HepG2 (cell line): ENCODE measurements around the gene PJA2. TPM values are rescaled to one million over a fixed set of nuclear protein-coding genes. Genes with fewer than 3 reads are reported as not detected.

Source experiments
- ARHGAP35 ChIP-seq: sonication (generic); formaldehyde crosslinking; IDR thresholded peaks from 2 replicates; pipeline ENCODE4 v1.9.0; 2022; ENCODE audit warnings: mild to moderate bottlenecking, inconsistent platforms, moderate library complexity, missing genetic modification reagents, borderline replicate concordance
- FOXC1 ChIP-seq: sonication (generic); formaldehyde crosslinking; IDR thresholded peaks from 2 replicates; pipeline ENCODE4 v1.8.0; 2022; ENCODE audit warnings: mild to moderate bottlenecking, missing genetic modification reagents, borderline replicate concordance
- GLI4 ChIP-seq: sonication (generic); formaldehyde crosslinking; IDR thresholded peaks from 2 replicates; pipeline ENCODE4 v1.5.1; 2020; ENCODE audit warnings: missing genetic modification reagents, mild to moderate bottlenecking, moderate library complexity, borderline replicate concordance
- KMT2A ChIP-seq: sonication (generic); formaldehyde crosslinking; IDR thresholded peaks from 2 replicates; pipeline ENCODE4 v1.4.0; 2020; ENCODE audit warnings: missing genetic modification reagents
- MAFF ChIP-seq: IDR thresholded peaks from 2 replicates; pipeline ENCODE4 v1.6.1; 2011; ENCODE audit warnings: low read depth, low read length, improper control_type of control experiment
- PHB2 ChIP-seq: fragments of 450-650 bp; IDR thresholded peaks from 2 replicates; pipeline ENCODE4 v1.6.1; 2018; ENCODE audit not compliant: partially characterized antibody
- PHF5A ChIP-seq: IDR thresholded peaks from one replicate; pipeline ENCODE4 v1.6.1; 2018; ENCODE audit warnings: low read depth, missing genetic modification reagents; ENCODE audit not compliant: unreplicated experiment
- TBX3 ChIP-seq: fragments of 450-650 bp; IDR thresholded peaks from 2 replicates; pipeline ENCODE4 v1.6.1; 2017; ENCODE audit warnings: antibody characterized with exemption, mild to moderate bottlenecking, inconsistent platforms, borderline replicate concordance
- TCF12 ChIP-seq, 2 experiments: fragments of 450-650 bp in 1 of 2; sonication (generic) in 1 of 2; formaldehyde crosslinking in 1 of 2; IDR thresholded peaks; 2 replicates each; pipeline versions ENCODE4 v1.6.1 to v1.8.0; 2017 to 2022; ENCODE audit warnings: antibody characterized with exemption in 1 of 2, mild to moderate bottlenecking in 1 of 2, missing genetic modification reagents in 1 of 2, moderate library complexity in 1 of 2
- ZNF274 ChIP-seq: sonication (generic); formaldehyde crosslinking; IDR thresholded peaks from 2 replicates; pipeline ENCODE4 v1.5.1; 2020; ENCODE audit warnings: mild to moderate bottlenecking, missing genetic modification reagents
- ZNF34 ChIP-seq: sonication (generic); formaldehyde crosslinking; IDR thresholded peaks from 2 replicates; pipeline ENCODE4 v1.4.0; 2020; ENCODE audit warnings: mild to moderate bottlenecking, missing genetic modification reagents, borderline replicate concordance
- ZNF558 ChIP-seq: sonication (generic); formaldehyde crosslinking; IDR thresholded peaks from 2 replicates; pipeline ENCODE4 v1.9.0; 2022; ENCODE audit warnings: mild to moderate bottlenecking, missing genetic modification reagents, borderline replicate concordance
- ZNF614 ChIP-seq: IDR thresholded peaks from 2 replicates; pipeline ENCODE4 v1.6.1; 2018; ENCODE audit warnings: missing biosample characterization, missing genetic modification reagents, inconsistent platforms, borderline replicate concordance
- ZNF841 ChIP-seq: sonication (generic); formaldehyde crosslinking; IDR thresholded peaks from 2 replicates; pipeline ENCODE4 v1.8.1; 2023; ENCODE audit warnings: missing genetic modification reagents, borderline replicate concordance
- polyA plus RNA-seq, 8 experiments: library from polyadenylated mRNA; depleted of rRNA in 3 of 8; stranded (reverse) in 7 of 8; unstranded in 1 of 8; fragments of >200 nt; fragmentation: Illumina TruSeq in 4 of 8; extraction: Trizol in 4 of 8; gene quantifications; 2 replicates each; pipeline versions ENCODE4 v1.2.1 to v1.2.3, GENCODE V29; 2011 to 2016; ENCODE audit warnings: low read depth in 4 of 8, missing spikeins in 1 of 8, mixed read lengths in 1 of 8; ENCODE audit not compliant: insufficient read depth in 1 of 8
- total RNA-seq, 5 experiments: library from RNA; depleted of rRNA; stranded (reverse); fragments of >200 nt; fragmentation: Illumina TruSeq; extraction: Trizol; gene quantifications; 2 replicates each; pipeline ENCODE4 v1.2.3, GENCODE V29; 2016; ENCODE audit warnings: low read depth in 1 of 5
- TF ChIP-seq, protein P1 (sequence below): sonication (generic); formaldehyde crosslinking; IDR thresholded peaks from 2 replicates; pipeline ENCODE4 v1.8.1; 2023; ENCODE audit warnings: missing genetic modification reagents, mild to moderate bottlenecking, borderline replicate concordance
- TF ChIP-seq, protein P2 (sequence below): sonication (generic); formaldehyde crosslinking; IDR thresholded peaks from 2 replicates; pipeline ENCODE4 v1.4.0; 2020; ENCODE audit warnings: mild to moderate bottlenecking, missing genetic modification reagents
- TF ChIP-seq, protein P3 (sequence below): sonication (generic); formaldehyde crosslinking; IDR thresholded peaks from 2 replicates; pipeline ENCODE4 v1.4.0; 2020; ENCODE audit warnings: mild to moderate bottlenecking, low read depth, missing genetic modification reagents
- TF ChIP-seq, protein P4 (sequence below): sonication (generic); formaldehyde crosslinking; IDR thresholded peaks from 2 replicates; pipeline ENCODE4 v1.4.0; 2020; ENCODE audit warnings: missing genetic modification reagents
- TF ChIP-seq, protein P5 (sequence below): sonication (generic); formaldehyde crosslinking; IDR thresholded peaks from 2 replicates; pipeline ENCODE4 v1.8.1; 2023; ENCODE audit warnings: mild to moderate bottlenecking, missing genetic modification reagents
- TF ChIP-seq, protein P6 (sequence below): IDR thresholded peaks from 2 replicates; pipeline ENCODE4 v1.6.1; 2016; ENCODE audit warnings: mild to moderate bottlenecking, missing biosample characterization, missing genetic modification reagents

Gene PJA2
- total and polyA plus RNA-seq, 2 of the 13 experiments (the other 11 are each of a cell fraction or from before 2014, with no cell fraction given), result 39.4 to 41.4 TPM

DNA sequence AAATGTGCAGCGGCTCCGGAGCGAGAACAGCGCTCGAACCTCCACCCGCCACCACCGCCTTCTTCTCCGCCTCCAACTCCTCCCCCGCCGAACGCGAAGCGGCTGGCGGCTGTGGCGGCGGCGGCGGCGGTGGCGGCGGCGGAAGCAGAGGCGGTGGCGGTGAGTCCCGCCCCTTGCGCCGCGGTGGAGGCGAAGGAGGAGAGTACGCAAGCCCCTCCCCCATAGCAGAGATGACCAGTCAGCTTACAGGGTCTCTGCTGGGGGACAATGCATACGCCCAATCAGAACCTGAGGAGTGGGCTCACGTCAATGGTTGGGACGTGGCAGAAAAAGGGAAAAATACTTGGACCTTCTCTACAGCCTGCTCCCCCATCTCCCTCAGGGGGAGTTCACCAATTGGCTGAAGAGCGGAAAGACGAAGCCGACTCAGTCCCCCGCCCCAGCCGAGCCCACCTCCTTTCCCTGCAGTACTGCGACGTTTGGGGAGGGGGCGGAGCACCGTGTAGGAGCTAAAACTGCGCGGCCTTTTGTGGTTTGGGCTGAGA lies at the start of gene PJA2 (continued):
- no peak for TF ChIP-seq MAFF
- TF ChIP-seq ZNF274 (CRISPR knock-in tag), result no peak
- no peak for TF ChIP-seq ZNF841 (CRISPR knock-in tag)
- TF ChIP-seq GLI4 (CRISPR knock-in tag), result no peak
- peak; percentile 12; the same call in 1 of the 2 replicates for TF ChIP-seq ZNF614 (CRISPR knock-in tag)
- no peak for TF ChIP-seq TBX3
- no peak; the same call in 1 of the 2 replicates for TF ChIP-seq FOXC1 (CRISPR knock-in tag)
- TF ChIP-seq, protein P1, sequence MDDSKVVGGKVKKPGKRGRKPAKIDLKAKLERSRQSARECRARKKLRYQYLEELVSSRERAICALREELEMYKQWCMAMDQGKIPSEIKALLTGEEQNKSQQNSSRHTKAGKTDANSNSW (CRISPR knock-in tag), result no peak
- TF ChIP-seq TCF12 (IDR thresholded peaks at IDR 0.05), result no peak
- TF ChIP-seq TCF12 (CRISPR knock-in tag; IDR thresholded peaks at IDR 0.05), result peak; percentile 38; the same call in 1 of the 2 replicates
- TF ChIP-seq, protein P2, sequence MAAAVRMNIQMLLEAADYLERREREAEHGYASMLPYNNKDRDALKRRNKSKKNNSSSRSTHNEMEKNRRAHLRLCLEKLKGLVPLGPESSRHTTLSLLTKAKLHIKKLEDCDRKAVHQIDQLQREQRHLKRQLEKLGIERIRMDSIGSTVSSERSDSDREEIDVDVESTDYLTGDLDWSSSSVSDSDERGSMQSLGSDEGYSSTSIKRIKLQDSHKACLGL, result no peak
- TF ChIP-seq PHF5A, result no peak
- no peak for TF ChIP-seq PHB2
- no peak for TF ChIP-seq ZNF558 (CRISPR knock-in tag)
- TF ChIP-seq, protein P3, sequence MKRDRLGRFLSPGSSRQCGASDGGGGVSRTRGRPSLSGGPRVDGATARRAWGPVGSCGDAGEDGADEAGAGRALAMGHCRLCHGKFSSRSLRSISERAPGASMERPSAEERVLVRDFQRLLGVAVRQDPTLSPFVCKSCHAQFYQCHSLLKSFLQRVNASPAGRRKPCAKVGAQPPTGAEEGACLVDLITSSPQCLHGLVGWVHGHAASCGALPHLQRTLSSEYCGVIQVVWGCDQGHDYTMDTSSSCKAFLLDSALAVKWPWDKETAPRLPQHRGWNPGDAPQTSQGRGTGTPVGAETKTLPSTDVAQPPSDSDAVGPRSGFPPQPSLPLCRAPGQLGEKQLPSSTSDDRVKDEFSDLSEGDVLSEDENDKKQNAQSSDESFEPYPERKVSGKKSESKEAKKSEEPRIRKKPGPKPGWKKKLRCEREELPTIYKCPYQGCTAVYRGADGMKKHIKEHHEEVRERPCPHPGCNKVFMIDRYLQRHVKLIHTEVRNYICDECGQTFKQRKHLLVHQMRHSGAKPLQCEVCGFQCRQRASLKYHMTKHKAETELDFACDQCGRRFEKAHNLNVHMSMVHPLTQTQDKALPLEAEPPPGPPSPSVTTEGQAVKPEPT (CRISPR knock-in tag), result no peak; the same call in 1 of the 2 replicates
- no peak for TF ChIP-seq KMT2A
- TF ChIP-seq, protein P4, sequence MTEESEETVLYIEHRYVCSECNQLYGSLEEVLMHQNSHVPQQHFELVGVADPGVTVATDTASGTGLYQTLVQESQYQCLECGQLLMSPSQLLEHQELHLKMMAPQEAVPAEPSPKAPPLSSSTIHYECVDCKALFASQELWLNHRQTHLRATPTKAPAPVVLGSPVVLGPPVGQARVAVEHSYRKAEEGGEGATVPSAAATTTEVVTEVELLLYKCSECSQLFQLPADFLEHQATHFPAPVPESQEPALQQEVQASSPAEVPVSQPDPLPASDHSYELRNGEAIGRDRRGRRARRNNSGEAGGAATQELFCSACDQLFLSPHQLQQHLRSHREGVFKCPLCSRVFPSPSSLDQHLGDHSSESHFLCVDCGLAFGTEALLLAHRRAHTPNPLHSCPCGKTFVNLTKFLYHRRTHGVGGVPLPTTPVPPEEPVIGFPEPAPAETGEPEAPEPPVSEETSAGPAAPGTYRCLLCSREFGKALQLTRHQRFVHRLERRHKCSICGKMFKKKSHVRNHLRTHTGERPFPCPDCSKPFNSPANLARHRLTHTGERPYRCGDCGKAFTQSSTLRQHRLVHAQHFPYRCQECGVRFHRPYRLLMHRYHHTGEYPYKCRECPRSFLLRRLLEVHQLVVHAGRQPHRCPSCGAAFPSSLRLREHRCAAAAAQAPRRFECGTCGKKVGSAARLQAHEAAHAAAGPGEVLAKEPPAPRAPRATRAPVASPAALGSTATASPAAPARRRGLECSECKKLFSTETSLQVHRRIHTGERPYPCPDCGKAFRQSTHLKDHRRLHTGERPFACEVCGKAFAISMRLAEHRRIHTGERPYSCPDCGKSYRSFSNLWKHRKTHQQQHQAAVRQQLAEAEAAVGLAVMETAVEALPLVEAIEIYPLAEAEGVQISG, result no peak; the same call in 1 of the 2 replicates
- TF ChIP-seq, protein P5, sequence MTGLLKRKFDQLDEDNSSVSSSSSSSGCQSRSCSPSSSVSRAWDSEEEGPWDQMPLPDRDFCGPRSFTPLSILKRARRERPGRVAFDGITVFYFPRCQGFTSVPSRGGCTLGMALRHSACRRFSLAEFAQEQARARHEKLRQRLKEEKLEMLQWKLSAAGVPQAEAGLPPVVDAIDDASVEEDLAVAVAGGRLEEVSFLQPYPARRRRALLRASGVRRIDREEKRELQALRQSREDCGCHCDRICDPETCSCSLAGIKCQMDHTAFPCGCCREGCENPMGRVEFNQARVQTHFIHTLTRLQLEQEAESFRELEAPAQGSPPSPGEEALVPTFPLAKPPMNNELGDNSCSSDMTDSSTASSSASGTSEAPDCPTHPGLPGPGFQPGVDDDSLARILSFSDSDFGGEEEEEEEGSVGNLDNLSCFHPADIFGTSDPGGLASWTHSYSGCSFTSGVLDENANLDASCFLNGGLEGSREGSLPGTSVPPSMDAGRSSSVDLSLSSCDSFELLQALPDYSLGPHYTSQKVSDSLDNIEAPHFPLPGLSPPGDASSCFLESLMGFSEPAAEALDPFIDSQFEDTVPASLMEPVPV (CRISPR knock-in tag), result no peak
- no peak for TF ChIP-seq ARHGAP35 (CRISPR knock-in tag)
- TF ChIP-seq, protein P6, sequence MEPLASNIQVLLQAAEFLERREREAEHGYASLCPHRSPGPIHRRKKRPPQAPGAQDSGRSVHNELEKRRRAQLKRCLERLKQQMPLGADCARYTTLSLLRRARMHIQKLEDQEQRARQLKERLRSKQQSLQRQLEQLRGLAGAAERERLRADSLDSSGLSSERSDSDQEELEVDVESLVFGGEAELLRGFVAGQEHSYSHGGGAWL (CRISPR knock-in tag), result no peak; the same call in 1 of the 2 replicates
- no peak for TF ChIP-seq ZNF34
